Neutrophil (primary cell): ENCODE results near the gene FDXACB1.

Experiments
- H3K27ac ChIP-seq: fragments of 200-600 bp; sonication (generic); 2 replicates; pipeline ENCODE4 v1.5.1; 2016; ENCODE audit warnings: mild to moderate bottlenecking, moderate library complexity
- H3K27me3 ChIP-seq: fragments of 200-600 bp; sonication (generic); 2 replicates; pipeline ENCODE4 v1.6.0; 2016; ENCODE audit warnings: mild to moderate bottlenecking
- H3K36me3 ChIP-seq: fragments of 200-600 bp; sonication (generic); 2 replicates; pipeline ENCODE4 v1.5.1; 2017
- H3K4me1 ChIP-seq, 2 experiments: fragments of 200-600 bp in 1 of 2; sonication (generic) in 1 of 2; 1 replicate in 1 of 2; 2 replicates in 1 of 2; pipeline versions ENCODE4 v1.5.1 to v1.6.1; 2013 to 2016; ENCODE audit warnings: low read depth in 1 of 2, low read length in 1 of 2, mild to moderate bottlenecking in 1 of 2, moderate library complexity in 1 of 2; ENCODE audit not compliant: control insufficient read depth in 1 of 2, insufficient read depth in 1 of 2
- H3K4me3 ChIP-seq, 2 experiments: fragments of 200-600 bp in 1 of 2; sonication (generic) in 1 of 2; 1 replicate in 1 of 2; 2 replicates in 1 of 2; pipeline ENCODE4 v1.5.1; 2013 to 2016; ENCODE audit warnings: low read depth in 1 of 2, low read length in 1 of 2, mild to moderate bottlenecking in 1 of 2, moderate library complexity in 1 of 2
- H3K9me3 ChIP-seq: fragments of 200-600 bp; sonication (generic); 2 replicates; pipeline ENCODE4 v1.5.1; 2016
- TF ChIP-seq, protein P1 (sequence below): fragments of 200-600 bp; sonication (generic); IDR thresholded peaks from 2 replicates; pipeline ENCODE4 v1.5.1; 2016; ENCODE audit warnings: antibody characterized with exemption

Gene FDXACB1

DNA sequence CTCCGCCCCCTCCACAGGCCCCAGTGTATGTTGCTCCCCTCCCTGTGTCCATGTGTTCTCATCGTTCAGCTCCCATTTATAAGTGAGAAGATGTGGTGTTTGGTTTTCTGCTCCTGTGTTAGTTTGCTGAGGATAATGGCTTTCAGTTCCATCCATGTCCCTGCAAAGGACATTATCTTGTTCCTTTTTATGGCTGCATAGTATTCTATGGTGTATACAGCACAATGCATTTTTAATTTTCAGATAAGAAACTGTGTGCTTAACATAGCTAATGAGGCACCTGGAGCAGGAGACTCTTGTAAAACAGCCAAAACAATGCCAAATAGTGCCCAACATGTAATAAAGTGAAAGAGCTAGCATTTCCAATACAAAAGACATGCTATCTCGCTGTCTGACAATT is 29.3 kb downstream of the FDXACB1 start:
- Histone ChIP-seq H3K9me3 (no peaks in the 10 kb centered on the region), H3K4me1 (peaks cover 26 to 28% of the 10 kb centered on the region in 2 experiments), H3K27me3 (no peaks in the 10 kb centered on the region), H3K4me3 (no peak overlapping the region), H3K36me3 (no peaks in the 10 kb centered on the region), H3K27ac (no peak overlapping the region)
- TF ChIP-seq, protein P1, sequence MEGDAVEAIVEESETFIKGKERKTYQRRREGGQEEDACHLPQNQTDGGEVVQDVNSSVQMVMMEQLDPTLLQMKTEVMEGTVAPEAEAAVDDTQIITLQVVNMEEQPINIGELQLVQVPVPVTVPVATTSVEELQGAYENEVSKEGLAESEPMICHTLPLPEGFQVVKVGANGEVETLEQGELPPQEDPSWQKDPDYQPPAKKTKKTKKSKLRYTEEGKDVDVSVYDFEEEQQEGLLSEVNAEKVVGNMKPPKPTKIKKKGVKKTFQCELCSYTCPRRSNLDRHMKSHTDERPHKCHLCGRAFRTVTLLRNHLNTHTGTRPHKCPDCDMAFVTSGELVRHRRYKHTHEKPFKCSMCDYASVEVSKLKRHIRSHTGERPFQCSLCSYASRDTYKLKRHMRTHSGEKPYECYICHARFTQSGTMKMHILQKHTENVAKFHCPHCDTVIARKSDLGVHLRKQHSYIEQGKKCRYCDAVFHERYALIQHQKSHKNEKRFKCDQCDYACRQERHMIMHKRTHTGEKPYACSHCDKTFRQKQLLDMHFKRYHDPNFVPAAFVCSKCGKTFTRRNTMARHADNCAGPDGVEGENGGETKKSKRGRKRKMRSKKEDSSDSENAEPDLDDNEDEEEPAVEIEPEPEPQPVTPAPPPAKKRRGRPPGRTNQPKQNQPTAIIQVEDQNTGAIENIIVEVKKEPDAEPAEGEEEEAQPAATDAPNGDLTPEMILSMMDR: no peak

GRCh38 chr11:111846636-111847035 is 32.3 kb downstream of the FDXACB1 start:
- no peaks in the 10 kb centered on the region for H3K9me3 ChIP-seq
- TF ChIP-seq, protein P1: no peak
- H3K27me3 ChIP-seq: no peaks in the 10 kb centered on the region
- H3K4me1 ChIP-seq: peaks cover 38 to 41% of the 10 kb centered on the region in 2 experiments
- peak overlapping the region; percentile 76 for H3K27ac ChIP-seq
- no peak overlapping the region for H3K4me3 ChIP-seq
- H3K36me3 ChIP-seq: no peaks in the 10 kb centered on the region

- H3K4me3 ChIP-seq: peak overlapping the region in 1 of 2 experiments; percentile 1
- H3K4me1 ChIP-seq: peaks cover 41 to 45% of the 10 kb centered on the region in 2 experiments
- no peaks in the 10 kb centered on the region for H3K36me3 ChIP-seq
- no peaks in the 10 kb centered on the region for H3K27me3 ChIP-seq
- no peaks in the 10 kb centered on the region for H3K9me3 ChIP-seq
- TF ChIP-seq, protein P1: no peak
- H3K27ac ChIP-seq: peak overlapping the region; percentile 76
These were observed 32.9 kb downstream of the FDXACB1 start for GRCh38 chr11:111846063-111846462.

GRCh38 chr11:111845276-111846028 is 33.5 kb downstream of the FDXACB1 start:
- Histone ChIP-seq H3K4me1 (peaks cover 41 to 45% of the 10 kb centered on the region in 2 experiments), H3K27me3 (no peaks in the 10 kb centered on the region), H3K27ac (peak overlapping the region; percentile 76), H3K9me3 (no peaks in the 10 kb centered on the region), H3K4me3 (peak overlapping the region in 1 of 2 experiments; percentile 1), H3K36me3 (no peaks in the 10 kb centered on the region)
- TF ChIP-seq, protein P1: no peak

GRCh38 chr11:111843661-111844060 is 35.3 kb downstream of the FDXACB1 start:
- TF ChIP-seq, protein P1: no peak
- Histone ChIP-seq H3K9me3 (no peaks in the 10 kb centered on the region), H3K4me1 (peaks cover 41 to 45% of the 10 kb centered on the region in 2 experiments), H3K27ac (no peak overlapping the region), H3K4me3 (no peak overlapping the region), H3K36me3 (peaks cover 6% of the 10 kb centered on the region), H3K27me3 (no peaks in the 10 kb centered on the region)
